Mesendoderm (in vitro differentiated cells): ENCODE results near the gene ACVR1C.

Experiments
- DNase-seq: peaks from one replicate; pipeline ENCODE4 v3.0.0; 2013
- H2AK5ac ChIP-seq: 2 replicates; pipeline ENCODE4 v1.6.1; 2013; ENCODE audit warnings: low read length, inconsistent platforms
- H2BK120ac ChIP-seq: 2 replicates; pipeline ENCODE4 v1.6.1; 2013; ENCODE audit warnings: low read depth, mild to moderate bottlenecking, low read length, moderate library complexity, mixed read lengths
- H2BK15ac ChIP-seq: replicated peaks from 2 replicates; pipeline ENCODE4 v1.6.1; 2013; ENCODE audit warnings: low read depth, mild to moderate bottlenecking, moderate library complexity
- H2BK5ac ChIP-seq: 2 replicates; pipeline ENCODE4 v1.6.1; 2013; ENCODE audit warnings: low read length, inconsistent platforms
- H3K18ac ChIP-seq: 2 replicates; pipeline ENCODE4 v1.6.1; 2013; ENCODE audit warnings: mild to moderate bottlenecking, low read length, mixed read lengths
- H3K23ac ChIP-seq: one replicate; pipeline ENCODE4 v1.6.1; 2013; ENCODE audit warnings: low read length
- H3K27ac ChIP-seq: 2 replicates; pipeline ENCODE4 v1.5.1; 2013; ENCODE audit warnings: low read depth, mild to moderate bottlenecking, inconsistent platforms, low read length, moderate library complexity
- H3K27me3 ChIP-seq: 2 replicates; pipeline ENCODE4 v1.6.1; 2013; ENCODE audit warnings: low read length, control low read depth, mild to moderate bottlenecking, inconsistent platforms; ENCODE audit not compliant: insufficient read depth, poor library complexity
- H3K36me3 ChIP-seq: 2 replicates; pipeline ENCODE4 v1.6.1; 2013; ENCODE audit warnings: low read length, inconsistent platforms; ENCODE audit not compliant: control insufficient read depth, insufficient read depth
- H3K4ac ChIP-seq: one replicate; pipeline ENCODE4 v1.6.1; 2013; ENCODE audit warnings: low read depth, mild to moderate bottlenecking, low read length, moderate library complexity
- H3K4me1 ChIP-seq: 2 replicates; pipeline ENCODE4 v1.6.1; 2013; ENCODE audit warnings: low read depth, low read length, inconsistent platforms; ENCODE audit not compliant: control insufficient read depth
- H3K4me2 ChIP-seq: 2 replicates; pipeline ENCODE4 v1.6.1; 2013; ENCODE audit warnings: low read length
- H3K4me3 ChIP-seq: 2 replicates; pipeline ENCODE4 v1.5.1; 2013; ENCODE audit warnings: mild to moderate bottlenecking, low read length
- H3K56ac ChIP-seq: one replicate; pipeline ENCODE4 v1.6.1; 2013; ENCODE audit warnings: low read length
- H3K79me1 ChIP-seq: 2 replicates; pipeline ENCODE4 v1.6.1; 2013; ENCODE audit warnings: low read length, inconsistent platforms
- H3K79me2 ChIP-seq: 2 replicates; pipeline ENCODE4 v1.6.1; 2013; ENCODE audit warnings: mild to moderate bottlenecking, low read length; ENCODE audit not compliant: control insufficient read depth, insufficient read depth
- H3K9ac ChIP-seq: 2 replicates; pipeline ENCODE4 v1.6.1; 2013; ENCODE audit warnings: low read length, inconsistent platforms
- H4K5ac ChIP-seq: one replicate; pipeline ENCODE4 v1.6.1; 2013; ENCODE audit warnings: low read length
- H4K8ac ChIP-seq: one replicate; pipeline ENCODE4 v1.6.1; 2013; ENCODE audit warnings: low read depth, mild to moderate bottlenecking, control low read depth, low read length, moderate library complexity
- WGBS: extraction: QIAGEN DNeasy Blood & Tissue Kit; methylation state at CpG from one replicate; pipeline ENCODE4 v1.1.7; 2013; ENCODE audit warnings: low lambda C conversion rate, missing lambda C conversion rate; ENCODE audit not compliant: insufficient coverage; ENCODE audit errors: extremely low coverage; 5-methylcytosine and 5-hydroxymethylcytosine counted together

The ACVR1C gene

GRCh38 chr2:157504623-157505022, 124.0 kb downstream of the ACVR1C start:
- no peak overlapping the region for H2BK120ac ChIP-seq
- no peak overlapping the region for H2BK5ac ChIP-seq
- no peaks in the 10 kb centered on the region for H3K79me1 ChIP-seq
- H3K56ac ChIP-seq: no peak overlapping the region
- WGBS: no CpG with 5 or more reads among the region's 4 CpGs
- no peak overlapping the region for H3K9ac ChIP-seq
- no peak overlapping the region for H3K4ac ChIP-seq
- no peaks in the 10 kb centered on the region for H3K36me3 ChIP-seq
- H3K18ac ChIP-seq: no peak overlapping the region
- no peaks in the 10 kb centered on the region for H3K27me3 ChIP-seq
- H4K5ac ChIP-seq: no peak overlapping the region
- H3K4me2 ChIP-seq: no peak overlapping the region
- H4K8ac ChIP-seq: no peak overlapping the region
- H3K4me1 ChIP-seq: no peaks in the 10 kb centered on the region
- no peak overlapping the region for H2AK5ac ChIP-seq
- H3K4me3 ChIP-seq: no peak overlapping the region
- H3K79me2 ChIP-seq: no peaks in the 10 kb centered on the region
- no peak overlapping the region for H3K27ac ChIP-seq
- no peak overlapping the region for H2BK15ac ChIP-seq
- DNase-seq: no peak
- no peak overlapping the region for H3K23ac ChIP-seq

- whole genome bisulfite sequencing: no CpG with 5 or more reads among the region's 2 CpGs
- H4K5ac ChIP-seq: no peak overlapping the region
- H2BK5ac ChIP-seq: no peak overlapping the region
- no peak overlapping the region for H3K4me3 ChIP-seq
- H3K27me3 ChIP-seq: no peaks in the 10 kb centered on the region
- H3K9ac ChIP-seq: no peak overlapping the region
- no peak overlapping the region for H2BK15ac ChIP-seq
- H3K4me2 ChIP-seq: no peak overlapping the region
- H2AK5ac ChIP-seq: no peak overlapping the region
- no peaks in the 10 kb centered on the region for H3K79me2 ChIP-seq
- no peaks in the 10 kb centered on the region for H3K4me1 ChIP-seq
- DNase-seq: no peak
- H3K56ac ChIP-seq: no peak overlapping the region
- no peak overlapping the region for H3K27ac ChIP-seq
- no peak overlapping the region for H3K18ac ChIP-seq
- H3K4ac ChIP-seq: no peak overlapping the region
- H3K36me3 ChIP-seq: no peaks in the 10 kb centered on the region
- no peaks in the 10 kb centered on the region for H3K79me1 ChIP-seq
- H2BK120ac ChIP-seq: no peak overlapping the region
- H3K23ac ChIP-seq: no peak overlapping the region
- H4K8ac ChIP-seq: no peak overlapping the region
These were observed 127.6 kb downstream of the ACVR1C start for GRCh38 chr2:157501026-157501425.

- Histone ChIP-seq H4K8ac (no peak overlapping the region), H2AK5ac (no peak overlapping the region), H2BK15ac (no peak overlapping the region), H3K4ac (no peak overlapping the region), H3K56ac (no peak overlapping the region), H2BK5ac (no peak overlapping the region), H3K4me1 (no peaks in the 10 kb centered on the region), H3K23ac (no peak overlapping the region), H3K27ac (no peak overlapping the region), H3K4me2 (no peak overlapping the region), H3K18ac (no peak overlapping the region), H3K79me2 (no peaks in the 10 kb centered on the region), H3K36me3 (no peaks in the 10 kb centered on the region), H4K5ac (no peak overlapping the region), H3K79me1 (no peaks in the 10 kb centered on the region), H3K27me3 (no peaks in the 10 kb centered on the region), H2BK120ac (no peak overlapping the region), H3K9ac (no peak overlapping the region), H3K4me3 (no peak overlapping the region)
- no peak for DNase-seq
- WGBS: no CpG with 5 or more reads among the region's 1 CpG
These were observed 128.3 kb downstream of the ACVR1C start for GRCh38 chr2:157500334-157500733.

GRCh38 chr2:157498483-157498882, 130.2 kb downstream of the ACVR1C start:
- Histone ChIP-seq H3K4me2 (no peak overlapping the region), H3K9ac (no peak overlapping the region), H4K8ac (no peak overlapping the region), H3K4me3 (no peak overlapping the region), H2BK15ac (no peak overlapping the region), H4K5ac (no peak overlapping the region), H2AK5ac (no peak overlapping the region), H3K4ac (no peak overlapping the region), H3K18ac (no peak overlapping the region), H3K23ac (no peak overlapping the region), H3K27ac (no peak overlapping the region), H3K27me3 (no peaks in the 10 kb centered on the region), H3K56ac (no peak overlapping the region), H3K4me1 (no peaks in the 10 kb centered on the region), H2BK120ac (no peak overlapping the region), H3K36me3 (no peaks in the 10 kb centered on the region), H3K79me1 (no peaks in the 10 kb centered on the region), H2BK5ac (no peak overlapping the region), H3K79me2 (no peaks in the 10 kb centered on the region)
- no CpG with 5 or more reads among the region's 3 CpGs for WGBS
- no peak for DNase-seq

- H3K23ac ChIP-seq: no peak overlapping the region
- no peak overlapping the region for H3K9ac ChIP-seq
- H4K8ac ChIP-seq: no peak overlapping the region
- no peak overlapping the region for H3K18ac ChIP-seq
- H2BK120ac ChIP-seq: no peak overlapping the region
- H3K79me1 ChIP-seq: no peaks in the 10 kb centered on the region
- peak; percentile 55 for DNase-seq
- no CpG with 5 or more reads among the region's 7 CpGs for WGBS
- no peaks in the 10 kb centered on the region for H3K36me3 ChIP-seq
- H2AK5ac ChIP-seq: no peak overlapping the region
- H3K56ac ChIP-seq: no peak overlapping the region
- H3K27me3 ChIP-seq: no peaks in the 10 kb centered on the region
- H3K27ac ChIP-seq: no peak overlapping the region
- H3K4me2 ChIP-seq: no peak overlapping the region
- H4K5ac ChIP-seq: no peak overlapping the region
- H3K79me2 ChIP-seq: no peaks in the 10 kb centered on the region
- H3K4ac ChIP-seq: no peak overlapping the region
- no peak overlapping the region for H3K4me3 ChIP-seq
- H3K4me1 ChIP-seq: no peaks in the 10 kb centered on the region
- no peak overlapping the region for H2BK5ac ChIP-seq
- H2BK15ac ChIP-seq: no peak overlapping the region
These were observed 130.9 kb downstream of the ACVR1C start for GRCh38 chr2:157497638-157498314.

- WGBS: no CpG with 5 or more reads among the region's 5 CpGs
- Histone ChIP-seq H3K27ac (no peak overlapping the region), H3K4me3 (no peak overlapping the region), H2BK120ac (no peak overlapping the region), H3K9ac (no peak overlapping the region), H3K23ac (no peak overlapping the region), H2BK5ac (no peak overlapping the region), H2BK15ac (no peak overlapping the region), H3K4me1 (no peaks in the 10 kb centered on the region), H3K56ac (no peak overlapping the region), H4K8ac (no peak overlapping the region), H2AK5ac (no peak overlapping the region), H3K79me1 (no peaks in the 10 kb centered on the region), H3K79me2 (no peaks in the 10 kb centered on the region), H3K4me2 (no peak overlapping the region), H3K4ac (no peak overlapping the region), H4K5ac (no peak overlapping the region), H3K18ac (no peak overlapping the region), H3K36me3 (no peaks in the 10 kb centered on the region), H3K27me3 (no peaks in the 10 kb centered on the region)
- DNase-seq: peak; percentile 66
These were observed 136.4 kb downstream of the ACVR1C start for GRCh38 chr2:157492189-157492773.
